SK-N-SH (cell line): Measurements from ENCODE around the gene LZTFL1. TPM values are rescaled to one million over a fixed set of nuclear protein-coding genes. Genes with fewer than 3 reads are reported as not detected.

Source experiments
- CTCF ChIA-PET: fragments of 300-600, 350-600 bp; formaldehyde crosslinking; extraction: SDS; loops from one replicate; lab custom pipeline; 2021; lab: Yijun Ruan, JAX
- POLR2A ChIA-PET: fragments of 350-600 bp; sonication (Branson Sonifier 250); formaldehyde crosslinking; extraction: SDS; loops from one replicate; lab custom pipeline; 2020; ENCODE audit warnings: antibody characterized with exemption, inconsistent platforms; lab: Yijun Ruan, JAX
- DNase-seq: peaks from one replicate; pipeline ENCODE4 v3.0.0; 2012
- H2AFZ ChIP-seq: fragments of 200-600 bp; sonication (generic); 2 replicates; pipeline ENCODE4 v1.8.1; 2016; ENCODE audit warnings: antibody characterized with exemption, mild to moderate bottlenecking, low read depth
- H3F3A ChIP-seq: fragments of 200-600 bp; sonication (generic); replicated peaks from 2 replicates; pipeline ENCODE3; 2016; ENCODE audit warnings: antibody characterized with exemption, mild to moderate bottlenecking; ENCODE audit not compliant: insufficient read depth
- H3K27ac ChIP-seq, 2 experiments: fragments of 200-500 bp in 1 of 2; fragments of 200-600 bp in 1 of 2; sonication (Bioruptor generic) in 1 of 2; sonication (generic), shearing (Covaris generic) in 1 of 2; 2 replicates each; pipeline versions ENCODE4 v1.5.1 to v1.6.1; 2014 to 2016; ENCODE audit warnings: low read depth in 2 of 2, inconsistent platforms in 1 of 2, low read length in 1 of 2, mild to moderate bottlenecking in 1 of 2, mixed read lengths in 1 of 2
- H3K27me3 ChIP-seq: fragments of 200-600 bp; sonication (generic), shearing (Covaris generic); 2 replicates; pipeline ENCODE4 v1.6.1; 2016; ENCODE audit warnings: mixed run types; ENCODE audit not compliant: insufficient read depth
- H3K36me3 ChIP-seq, 2 experiments: fragments of 200-500 bp in 1 of 2; fragments of 200-600 bp in 1 of 2; sonication (Bioruptor generic) in 1 of 2; sonication (generic) in 1 of 2; replicated peaks in 1 of 2; 2 replicates each; pipeline versions ENCODE3 to v1.5.1; 2014 to 2016; ENCODE audit warnings: low read length in 1 of 2, mild to moderate bottlenecking in 1 of 2; ENCODE audit not compliant: insufficient read depth in 2 of 2, control insufficient read depth in 1 of 2
- H3K4me1 ChIP-seq, 2 experiments: fragments of 200-500 bp in 1 of 2; fragments of 200-600 bp in 1 of 2; sonication (Bioruptor generic) in 1 of 2; sonication (generic), shearing (Covaris generic) in 1 of 2; 2 replicates each; pipeline versions ENCODE4 v1.5.1 to v1.6.1; 2014 to 2016; ENCODE audit warnings: low read depth in 1 of 2, low read length in 1 of 2, mixed run types in 1 of 2; ENCODE audit not compliant: insufficient read depth in 2 of 2, control insufficient read depth in 1 of 2
- H3K4me2 ChIP-seq: fragments of 200-600 bp; sonication (generic), shearing (Covaris generic); 2 replicates; pipeline ENCODE4 v1.6.1; 2017; ENCODE audit warnings: mixed run types
- H3K4me3 ChIP-seq, 2 experiments: fragments of 200-500 bp in 1 of 2; fragments of 200-600 bp in 1 of 2; sonication (Bioruptor generic) in 1 of 2; sonication (generic), shearing (Covaris generic) in 1 of 2; 2 replicates each; pipeline versions ENCODE4 v1.5.1 to v1.8.1; 2014 to 2016; ENCODE audit warnings: low read depth in 2 of 2, inconsistent platforms in 1 of 2, low read length in 1 of 2, mild to moderate bottlenecking in 1 of 2, mixed read lengths in 1 of 2, moderate library complexity in 1 of 2
- H3K79me2 ChIP-seq: fragments of 200-600 bp; sonication (generic); 2 replicates; pipeline ENCODE4 v1.8.1; 2017; ENCODE audit warnings: mild to moderate bottlenecking; ENCODE audit not compliant: insufficient read depth
- H3K9ac ChIP-seq: fragments of 200-600 bp; sonication (generic); 2 replicates; pipeline ENCODE4 v1.6.1; 2017; ENCODE audit warnings: mixed run types
- H3K9me2 ChIP-seq: fragments of 200-600 bp; sonication (generic); 2 replicates; pipeline ENCODE4 v1.6.1; 2017; ENCODE audit warnings: mixed run types
- H3K9me3 ChIP-seq: fragments of 200-600 bp; sonication (generic); 2 replicates; pipeline ENCODE4 v1.6.1; 2017; ENCODE audit warnings: mixed run types, mild to moderate bottlenecking, moderate library complexity
- H4K20me1 ChIP-seq: fragments of 200-600 bp; sonication (generic); 2 replicates; pipeline ENCODE4 v1.6.1; 2017; ENCODE audit warnings: mild to moderate bottlenecking, mixed run types; ENCODE audit not compliant: insufficient read depth
- ELF1 ChIP-seq: IDR thresholded peaks from 2 replicates; pipeline ENCODE4 v1.4.0; 2012
- EZH2phosphoT487 ChIP-seq: fragments of 200-600 bp; sonication (generic); IDR thresholded peaks from 2 replicates; pipeline ENCODE4 v1.6.1; 2017; ENCODE audit warnings: low read depth, mixed run types, mild to moderate bottlenecking, antibody characterized with exemption, moderate library complexity, borderline replicate concordance
- FOXJ3 ChIP-seq: sonication (generic); formaldehyde crosslinking; IDR thresholded peaks from 2 replicates; pipeline ENCODE4 v1.5.1; 2020; ENCODE audit warnings: mild to moderate bottlenecking, missing genetic modification reagents
- FOXM1 ChIP-seq: IDR thresholded peaks from 2 replicates; pipeline ENCODE4 v1.4.0; 2012; ENCODE audit warnings: low read depth, mild to moderate bottlenecking
- MXI1 ChIP-seq: IDR thresholded peaks from 2 replicates; pipeline ENCODE4 v1.6.1; 2012; ENCODE audit warnings: mild to moderate bottlenecking, low read depth, low read length, improper control_type of control experiment
- POLR2AphosphoS5 ChIP-seq: IDR thresholded peaks from 2 replicates; pipeline ENCODE4 v1.6.1; 2012; ENCODE audit warnings: low read depth, low read length
- RAD21 ChIP-seq: IDR thresholded peaks from 2 replicates; pipeline ENCODE4 v1.6.1; 2012; ENCODE audit warnings: mild to moderate bottlenecking, low read length
- RXRA ChIP-seq: IDR thresholded peaks from 2 replicates; pipeline ENCODE4 v1.4.0; 2012; ENCODE audit warnings: low read depth, mild to moderate bottlenecking, borderline replicate concordance
- TAF1 ChIP-seq: IDR thresholded peaks from 2 replicates; pipeline ENCODE4 v1.6.1; 2012; ENCODE audit warnings: low read depth, mild to moderate bottlenecking, low read length, moderate library complexity, borderline replicate concordance
- TEAD4 ChIP-seq: IDR thresholded peaks from 2 replicates; pipeline ENCODE4 v1.4.0; 2012; ENCODE audit warnings: mild to moderate bottlenecking, borderline replicate concordance; ENCODE audit not compliant: insufficient read depth
- WGBS: methylation state at CpG from one replicate; pipeline ENCODE4 v1.1.6; 2017; ENCODE audit warnings: low lambda C conversion rate; 5-methylcytosine and 5-hydroxymethylcytosine counted together
- polyA plus RNA-seq, 3 experiments: library from polyadenylated mRNA; depleted of rRNA; stranded (reverse); fragments of >200 nt; gene quantifications; 2 replicates each; pipeline ENCODE4 v1.2.3, GENCODE V29; 2012
- TF ChIP-seq, protein P1 (sequence below): fragments of 150-350 bp; IDR thresholded peaks from 2 replicates; pipeline ENCODE4 v1.6.1; 2017; ENCODE audit warnings: antibody characterized with exemption, low read length, low read depth, borderline replicate concordance
- TF ChIP-seq, protein P2 (sequence below): IDR thresholded peaks from 2 replicates; pipeline ENCODE4 v1.4.0; 2012; ENCODE audit warnings: low read depth, borderline replicate concordance
- TF ChIP-seq, protein P3 (sequence below): fragments of 150-350 bp; IDR thresholded peaks from 2 replicates; pipeline ENCODE4 v1.6.1; 2016; ENCODE audit warnings: mild to moderate bottlenecking, low read depth, low read length
- TF ChIP-seq, protein P4 (sequence below): IDR thresholded peaks from 2 replicates; pipeline ENCODE4 v1.4.0; 2012; ENCODE audit warnings: low read depth, borderline replicate concordance
- TF ChIP-seq, protein P5 (sequence below): IDR thresholded peaks from 2 replicates; pipeline ENCODE4 v1.4.0; 2012; ENCODE audit warnings: low read depth

LZTFL1 gene
- polyA plus RNA-seq, 1 of the 3 experiments (the other 2 are of a cell fraction): 11.9 TPM

DNA sequence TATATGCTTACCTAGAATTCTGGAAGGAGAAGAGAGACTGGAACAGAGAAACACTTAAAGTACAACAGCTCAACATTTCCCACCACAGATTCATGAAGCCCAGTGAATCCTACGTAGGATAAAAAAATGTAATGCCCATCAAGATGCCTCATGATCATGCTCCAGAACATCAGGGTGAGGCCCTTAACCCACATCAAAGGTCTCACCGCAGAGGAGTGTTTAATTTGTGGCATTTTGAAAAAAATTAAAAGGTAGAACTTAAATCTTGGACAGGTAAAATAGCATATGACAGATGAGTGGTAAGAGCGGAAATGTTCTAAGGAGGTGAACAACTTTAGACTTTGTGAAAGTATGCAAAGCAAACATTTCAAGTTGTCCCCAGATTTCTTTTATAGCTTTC, 35.8 kb downstream of the LZTFL1 start:
- H4K20me1 ChIP-seq: no peaks in the 10 kb centered on the region
- H3K4me1 ChIP-seq: peaks cover 0 to 12% of the 10 kb centered on the region in 2 experiments; a peak in 2 of 4 replicates
- ChIA-PET POLR2A (no interaction called here), CTCF (interaction anchor here (0.8 to 2.1 kb wide), 3 partner anchors 45 to 207 kb away, joined by 3 to 7 read pairs (median 3); no protein-coding TSS in a partner anchor)
- no peak overlapping the region for H2AFZ ChIP-seq
- no peaks in the 10 kb centered on the region for H3K9me2 ChIP-seq
- TF ChIP-seq, protein P1, sequence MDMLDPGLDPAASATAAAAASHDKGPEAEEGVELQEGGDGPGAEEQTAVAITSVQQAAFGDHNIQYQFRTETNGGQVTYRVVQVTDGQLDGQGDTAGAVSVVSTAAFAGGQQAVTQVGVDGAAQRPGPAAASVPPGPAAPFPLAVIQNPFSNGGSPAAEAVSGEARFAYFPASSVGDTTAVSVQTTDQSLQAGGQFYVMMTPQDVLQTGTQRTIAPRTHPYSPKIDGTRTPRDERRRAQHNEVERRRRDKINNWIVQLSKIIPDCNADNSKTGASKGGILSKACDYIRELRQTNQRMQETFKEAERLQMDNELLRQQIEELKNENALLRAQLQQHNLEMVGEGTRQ: no peak
- TF ChIP-seq, protein P2, sequence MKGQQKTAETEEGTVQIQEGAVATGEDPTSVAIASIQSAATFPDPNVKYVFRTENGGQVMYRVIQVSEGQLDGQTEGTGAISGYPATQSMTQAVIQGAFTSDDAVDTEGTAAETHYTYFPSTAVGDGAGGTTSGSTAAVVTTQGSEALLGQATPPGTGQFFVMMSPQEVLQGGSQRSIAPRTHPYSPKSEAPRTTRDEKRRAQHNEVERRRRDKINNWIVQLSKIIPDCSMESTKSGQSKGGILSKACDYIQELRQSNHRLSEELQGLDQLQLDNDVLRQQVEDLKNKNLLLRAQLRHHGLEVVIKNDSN: no peak
- TF ChIP-seq RXRA (no peak), ELF1 (no peak), EZH2phosphoT487 (no peak), FOXJ3 (CRISPR knock-in tag) (no peak), FOXM1 (no peak), RAD21 (no peak), POLR2AphosphoS5 (no peak), TAF1 (no peak), MXI1 (no peak), TEAD4 (no peak)
- TF ChIP-seq, protein P3, sequence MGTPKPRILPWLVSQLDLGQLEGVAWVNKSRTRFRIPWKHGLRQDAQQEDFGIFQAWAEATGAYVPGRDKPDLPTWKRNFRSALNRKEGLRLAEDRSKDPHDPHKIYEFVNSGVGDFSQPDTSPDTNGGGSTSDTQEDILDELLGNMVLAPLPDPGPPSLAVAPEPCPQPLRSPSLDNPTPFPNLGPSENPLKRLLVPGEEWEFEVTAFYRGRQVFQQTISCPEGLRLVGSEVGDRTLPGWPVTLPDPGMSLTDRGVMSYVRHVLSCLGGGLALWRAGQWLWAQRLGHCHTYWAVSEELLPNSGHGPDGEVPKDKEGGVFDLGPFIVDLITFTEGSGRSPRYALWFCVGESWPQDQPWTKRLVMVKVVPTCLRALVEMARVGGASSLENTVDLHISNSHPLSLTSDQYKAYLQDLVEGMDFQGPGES: no peak
- TF ChIP-seq, protein P4, sequence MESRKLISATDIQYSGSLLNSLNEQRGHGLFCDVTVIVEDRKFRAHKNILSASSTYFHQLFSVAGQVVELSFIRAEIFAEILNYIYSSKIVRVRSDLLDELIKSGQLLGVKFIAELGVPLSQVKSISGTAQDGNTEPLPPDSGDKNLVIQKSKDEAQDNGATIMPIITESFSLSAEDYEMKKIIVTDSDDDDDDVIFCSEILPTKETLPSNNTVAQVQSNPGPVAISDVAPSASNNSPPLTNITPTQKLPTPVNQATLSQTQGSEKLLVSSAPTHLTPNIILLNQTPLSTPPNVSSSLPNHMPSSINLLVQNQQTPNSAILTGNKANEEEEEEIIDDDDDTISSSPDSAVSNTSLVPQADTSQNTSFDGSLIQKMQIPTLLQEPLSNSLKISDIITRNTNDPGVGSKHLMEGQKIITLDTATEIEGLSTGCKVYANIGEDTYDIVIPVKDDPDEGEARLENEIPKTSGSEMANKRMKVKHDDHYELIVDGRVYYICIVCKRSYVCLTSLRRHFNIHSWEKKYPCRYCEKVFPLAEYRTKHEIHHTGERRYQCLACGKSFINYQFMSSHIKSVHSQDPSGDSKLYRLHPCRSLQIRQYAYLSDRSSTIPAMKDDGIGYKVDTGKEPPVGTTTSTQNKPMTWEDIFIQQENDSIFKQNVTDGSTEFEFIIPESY: no peak
- TF ChIP-seq, protein P5, sequence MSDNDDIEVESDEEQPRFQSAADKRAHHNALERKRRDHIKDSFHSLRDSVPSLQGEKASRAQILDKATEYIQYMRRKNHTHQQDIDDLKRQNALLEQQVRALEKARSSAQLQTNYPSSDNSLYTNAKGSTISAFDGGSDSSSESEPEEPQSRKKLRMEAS: no peak
- no peaks in the 10 kb centered on the region for H3F3A ChIP-seq
- 88% methylated on average over 3 of the region's 3 CpGs for WGBS
- H3K4me3 ChIP-seq: no peak overlapping the region
- H3K4me2 ChIP-seq: no peak overlapping the region
- no peak for DNase-seq
- H3K36me3 ChIP-seq: no peaks in the 10 kb centered on the region
- no peaks in the 10 kb centered on the region for H3K79me2 ChIP-seq
- no peak overlapping the region for H3K9ac ChIP-seq
- H3K27ac ChIP-seq: no peak overlapping the region
- H3K27me3 ChIP-seq: no peaks in the 10 kb centered on the region
- H3K9me3 ChIP-seq: no peaks in the 10 kb centered on the region
